Activated CD4-positive, alpha-beta T cell treated with anti-CD3 and anti-CD28 coated beads for 36 hours (primary cell): Measurements from ENCODE around the gene SYTL1. TPM values are rescaled to one million over a fixed set of nuclear protein-coding genes. Genes with fewer than 3 reads are reported as not detected.
A peak's percentile ranks its signal among the peaks of the same experiment; 100 is the strongest.

Source experiments
- ATAC-seq: fragments of 200-7000 bp; cut with Tn5 transposase; one replicate; pipeline ENCODE4 v1.10.0; 2021; ENCODE audit warnings: mild to moderate bottlenecking, moderate library complexity
- CTCF ChIA-PET: fragments of 350-600 bp; sonication (Branson Sonifier 250); formaldehyde crosslinking; loops from one replicate; lab custom pipeline; 2021; ENCODE audit warnings: antibody characterized with exemption; lab: Charles Lee
- POLR2A ChIA-PET: fragments of 350-600 bp; sonication (Branson Sonifier 250); formaldehyde crosslinking; loops from one replicate; lab custom pipeline; 2021; ENCODE audit warnings: antibody characterized with exemption, inconsistent platforms; lab: Charles Lee
- DNase-seq: peaks from one replicate; pipeline ENCODE4 v3.0.0-alpha.2; 2020
- H3K27ac Mint-ChIP-seq: one replicate; pipeline ENCODE4 v1.8.0; 2021; ENCODE audit warnings: mixed read lengths
- H3K27me3 Mint-ChIP-seq: one replicate; pipeline ENCODE4 v1.8.0; 2021; ENCODE audit warnings: mixed read lengths
- H3K36me3 Mint-ChIP-seq: one replicate; pipeline ENCODE4 v1.8.0; 2021; ENCODE audit warnings: low read depth, mixed read lengths
- H3K4me1 Mint-ChIP-seq: one replicate; pipeline ENCODE4 v1.8.0; 2021; ENCODE audit warnings: mixed read lengths
- H3K4me3 Mint-ChIP-seq: one replicate; pipeline ENCODE4 v1.8.0; 2021; ENCODE audit warnings: mild to moderate bottlenecking, moderate library complexity, mixed read lengths
- H3K9me3 Mint-ChIP-seq: one replicate; pipeline ENCODE4 v1.8.0; 2021; ENCODE audit warnings: low read depth, mixed read lengths
- intact Hi-C, 2 experiments: fragments of 100-400 bp; cut with DNase I in 1 of 2; cut with micrococcal nuclease in 1 of 2; formaldehyde crosslinking; loops; one replicate each; pipeline versions ENCODE4 v1.14.2 to v1.15.1; 2022 to 2024; cut with DNase I, micrococcal nuclease
- total RNA-seq, 2 experiments: library from RNA; stranded (reverse); gene quantifications; one replicate each; pipeline ENCODE4 v1.2.3, GENCODE V29; 2021

Gene SYTL1
- total RNA-seq, 2 experiments from 2014 or later, result 21.4 to 26.1 TPM

DNA sequence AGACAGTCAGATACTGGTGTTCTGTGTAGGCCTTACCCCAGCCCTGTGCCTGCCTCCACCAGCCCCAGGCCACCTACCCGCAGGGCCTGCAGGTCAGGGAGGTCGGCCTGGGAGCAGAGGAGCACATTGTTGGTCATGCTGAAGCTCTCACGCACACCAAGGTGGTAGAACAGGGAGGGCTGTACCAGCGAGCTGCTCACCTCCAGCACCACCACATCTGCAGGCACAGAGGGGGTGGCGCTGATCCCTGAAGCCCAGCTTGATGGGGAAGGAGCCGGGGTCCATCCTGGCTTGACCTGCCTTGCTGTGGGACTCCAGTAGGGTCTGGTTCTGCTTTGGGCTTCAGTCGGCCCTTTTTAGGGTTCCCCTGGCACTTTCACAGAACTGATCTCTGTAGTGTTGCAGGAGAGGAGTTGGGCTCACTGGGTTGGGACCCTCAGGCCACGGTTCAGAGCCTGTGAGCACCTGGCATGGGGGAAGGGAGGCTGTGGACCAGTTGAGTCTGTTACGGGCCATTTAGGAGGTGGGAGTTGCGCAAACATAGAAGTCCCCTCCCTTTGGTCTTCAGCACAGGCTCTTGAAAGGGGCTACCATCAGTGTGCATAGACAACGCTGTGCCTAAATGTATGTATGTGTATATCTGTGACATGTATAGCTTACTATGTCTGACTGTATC lies 23.0 kb downstream of the SYTL1 start:
- H3K4me1 Mint-ChIP-seq, result peaks cover 33% of the 10 kb centered on the region
- H3K27me3 Mint-ChIP-seq, result no peaks in the 10 kb centered on the region
- ChIA-PET CTCF (interaction anchor here (0.5 to 3.7 kb wide), 11 partner anchors 8 to 880 kb away, joined by 3 to 28 read pairs (median 6); partner anchors contain the start of gene GPR3), POLR2A (interaction anchor here (0.6 to 1.0 kb wide), 3 partner anchors 19 to 235 kb away, joined by 3 to 5 read pairs (median 3); no protein-coding TSS in a partner anchor)
- ATAC-seq (no peak), DNase-seq (no peak)
- H3K27ac Mint-ChIP-seq, result no peak overlapping the region
- intact Hi-C loops, result loop anchor here (1.0 kb wide), 5 partner anchors 8 to 239 kb away; partner anchors contain the start of genes AHDC1 (in 1 of the 2), CD164L2 (in 1 of the 2) and GPR3 (in 1 of the 2)
- H3K9me3 Mint-ChIP-seq, result no peaks in the 10 kb centered on the region
- H3K4me3 Mint-ChIP-seq, result peak overlapping the region; percentile 75
- no peaks in the 10 kb centered on the region for H3K36me3 Mint-ChIP-seq

DNA sequence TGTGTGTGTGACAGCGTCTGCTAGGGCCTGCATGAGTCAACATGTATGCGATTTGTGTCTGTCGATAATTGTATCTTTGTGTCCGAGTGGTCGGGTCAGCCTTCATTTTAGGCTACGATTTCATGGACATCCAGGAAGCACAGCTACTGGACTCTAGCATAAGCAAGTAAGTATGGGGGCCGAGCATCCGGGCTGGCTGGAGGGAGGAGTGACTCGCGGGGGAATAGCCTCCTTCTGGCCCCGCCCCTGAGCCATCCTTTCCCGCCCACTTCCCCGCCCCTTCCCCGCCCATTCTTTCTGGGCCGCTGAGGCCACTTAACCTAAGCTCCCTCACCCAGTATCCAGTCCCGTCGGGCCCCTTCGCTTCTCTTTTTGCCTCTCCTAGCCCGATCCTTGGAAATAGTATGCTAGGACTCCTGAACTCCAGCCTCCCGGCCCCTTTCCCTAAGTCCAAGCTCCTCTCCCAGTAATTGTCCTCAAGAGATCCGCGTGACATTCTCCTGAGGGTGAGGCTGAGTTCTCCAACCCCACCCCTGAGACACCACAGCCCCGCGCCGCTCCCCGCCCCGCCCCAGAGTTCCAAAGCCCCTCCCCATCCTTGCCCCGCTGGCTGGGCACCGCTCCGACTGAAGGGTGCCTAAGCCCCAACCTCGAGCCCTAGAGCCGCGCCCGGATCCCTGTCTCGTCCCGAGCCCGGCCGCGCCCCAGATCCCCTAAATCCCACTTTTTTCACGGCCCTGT lies 23.7 kb downstream of the SYTL1 start:
- H3K9me3 Mint-ChIP-seq, result no peaks in the 10 kb centered on the region
- intact Hi-C loops, result loop anchor here (1.0 kb wide), 7 partner anchors 8 to 239 kb away; partner anchors contain the start of genes AHDC1 (in 1 of the 2), CD164L2 (in 1 of the 2), GPR3 (in 1 of the 2) and TMEM222 (in 1 of the 2)
- ATAC-seq, result peak; percentile 68

DNA sequence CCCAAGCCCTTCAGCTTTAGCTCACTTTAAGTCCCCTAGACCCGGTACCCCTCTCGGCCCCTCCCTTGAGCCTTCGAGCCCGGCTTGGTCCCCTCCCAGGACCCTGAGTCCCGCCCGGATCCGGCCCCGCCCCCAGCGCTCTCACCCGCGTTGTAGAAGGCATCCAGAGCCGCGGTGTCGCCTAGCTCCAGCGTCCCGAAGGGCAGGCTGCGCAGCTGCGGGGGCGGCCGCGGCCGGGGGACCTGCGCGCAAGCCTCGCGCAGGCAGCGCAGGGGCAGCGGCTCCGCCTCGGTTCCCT lies 24.2 kb downstream of the SYTL1 start:
- H3K36me3 Mint-ChIP-seq, result no peaks in the 10 kb centered on the region
- peak; percentile 90 for DNase-seq
- peaks cover 30% of the 10 kb centered on the region for H3K4me1 Mint-ChIP-seq
- H3K9me3 Mint-ChIP-seq, result no peaks in the 10 kb centered on the region
- ATAC-seq, result peak; percentile 66
- POLR2A ChIA-PET, result interaction anchor here (0.5 to 1.0 kb wide), 3 partner anchors 9 to 46 kb away, joined by 3 to 15 read pairs (median 3); no protein-coding TSS in a partner anchor
- peak overlapping the region; percentile 75 for H3K4me3 Mint-ChIP-seq
- no peaks in the 10 kb centered on the region for H3K27me3 Mint-ChIP-seq
- CTCF ChIA-PET, result interaction anchor here (0.7 to 3.7 kb wide), 15 partner anchors 9 to 784 kb away, joined by 3 to 28 read pairs (median 6); partner anchors contain the start of gene GPR3
- intact Hi-C loops, result loop anchor here in 1 of 2 experiments (1.0 kb wide), 2 partner anchors 44 to 132 kb away; partner anchors contain the start of genes TMEM222 and WDTC1
- no peak overlapping the region for H3K27ac Mint-ChIP-seq

More for the DNA sequence above, 23.7 kb downstream of the SYTL1 start:
- Mint-ChIP-seq H3K27ac (peak overlapping the region; percentile 73), H3K4me3 (peak overlapping the region; percentile 75), H3K36me3 (no peaks in the 10 kb centered on the region), H3K4me1 (peaks cover 30% of the 10 kb centered on the region), H3K27me3 (no peaks in the 10 kb centered on the region)
- POLR2A ChIA-PET, result interaction anchor here (0.6 to 1.0 kb wide), 3 partner anchors 20 to 235 kb away, joined by 3 to 5 read pairs (median 3); no protein-coding TSS in a partner anchor
- peak; percentile 92 for DNase-seq
- CTCF ChIA-PET, result interaction anchor here (0.5 to 3.7 kb wide), 17 partner anchors 9 to 783 kb away, joined by 3 to 28 read pairs (median 6); partner anchors contain the start of gene GPR3

GRCh38 chr1:27366411-27367159 lies 24.8 kb downstream of the SYTL1 start, which contains the start of gene MAP3K6:
MAP3K6 (minus strand) TSS chr1:27366961; CDS start chr1:27366597, 364 bp downstream.
- Mint-ChIP-seq H3K27me3 (no peaks in the 10 kb centered on the region), H3K9me3 (no peaks in the 10 kb centered on the region), H3K4me1 (peaks cover 30% of the 10 kb centered on the region), H3K36me3 (no peaks in the 10 kb centered on the region), H3K4me3 (peak within 1 kb of the TSS; percentile 75), H3K27ac (peak within 1 kb of the TSS; percentile 73)
- peak; percentile 60 for ATAC-seq
- POLR2A ChIA-PET, result interaction anchor here (0.5 to 0.6 kb wide), 2 partner anchors 9 to 46 kb away, joined by 3 to 15 read pairs; no protein-coding TSS in a partner anchor
- intact Hi-C loops, result loop anchor here in 1 of 2 experiments (1.0 kb wide), 2 partner anchors 44 to 132 kb away; partner anchors contain the start of genes TMEM222 and WDTC1
- CTCF ChIA-PET, result interaction anchor here (0.6 to 3.7 kb wide), 16 partner anchors 10 to 784 kb away, joined by 3 to 28 read pairs (median 5); partner anchors contain the start of genes GPR3 and STX12
- DNase-seq, result peak; percentile 80

- peak overlapping the region; percentile 59 for H3K4me3 Mint-ChIP-seq
- ATAC-seq, result no peak
- peaks cover 30% of the 10 kb centered on the region for H3K4me1 Mint-ChIP-seq
- no peak overlapping the region for H3K27ac Mint-ChIP-seq
- no peak for DNase-seq
- POLR2A ChIA-PET, result no interaction called here
- no peaks in the 10 kb centered on the region for H3K27me3 Mint-ChIP-seq
- no peaks in the 10 kb centered on the region for H3K36me3 Mint-ChIP-seq
- CTCF ChIA-PET, result interaction anchor here (0.6 to 3.7 kb wide), 12 partner anchors 10 to 406 kb away, joined by 3 to 28 read pairs (median 8); partner anchors contain the start of genes GPR3 and STX12
- intact Hi-C loops, result no loop called here
- no peaks in the 10 kb centered on the region for H3K9me3 Mint-ChIP-seq
These were observed 25.4 kb downstream of the SYTL1 start for GRCh38 chr1:27367160-27367650.

DNA sequence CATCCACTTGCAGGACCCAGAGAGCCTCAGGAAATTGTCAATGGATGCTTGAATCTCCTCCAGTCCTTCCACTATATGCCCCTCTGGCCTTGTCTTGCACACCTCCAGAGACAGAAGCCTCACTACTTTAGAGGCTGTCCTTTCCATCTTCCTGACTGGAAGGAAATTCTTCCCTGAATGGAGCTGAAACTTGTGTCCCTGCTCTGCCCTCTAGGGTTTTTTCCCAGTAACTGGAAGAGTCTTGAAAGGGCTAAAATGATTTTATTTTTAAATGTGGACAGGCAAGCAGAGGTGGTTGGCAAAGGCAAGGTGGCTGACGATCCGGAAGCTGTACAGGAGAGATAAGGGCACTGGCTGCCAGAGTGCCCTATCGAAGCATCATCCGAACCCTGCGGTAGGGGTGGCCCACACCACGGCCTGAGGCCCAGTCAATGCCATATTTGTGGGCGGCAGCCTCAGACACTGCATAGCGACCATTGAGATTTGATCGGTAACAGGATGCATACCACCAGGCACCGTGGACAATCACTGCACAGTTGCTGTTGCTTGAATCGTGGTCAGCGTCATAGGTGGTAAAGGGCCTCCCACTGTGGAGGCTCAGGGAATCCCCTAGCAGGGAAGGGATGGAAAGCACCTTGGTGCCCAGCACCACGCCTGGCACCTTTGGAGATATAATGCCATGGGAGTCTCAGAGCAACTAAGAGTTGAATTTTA lies 27.2 kb downstream of the SYTL1 start:
- no peaks in the 10 kb centered on the region for H3K27me3 Mint-ChIP-seq
- H3K4me1 Mint-ChIP-seq, result peaks cover 30% of the 10 kb centered on the region
- ATAC-seq (no peak), DNase-seq (no peak)
- no peak overlapping the region for H3K27ac Mint-ChIP-seq
- H3K9me3 Mint-ChIP-seq, result no peaks in the 10 kb centered on the region
- POLR2A ChIA-PET, result no interaction called here
- no peak overlapping the region for H3K4me3 Mint-ChIP-seq
- CTCF ChIA-PET, result interaction anchor here (0.6 to 1.6 kb wide), 5 partner anchors 10 to 300 kb away, joined by 3 read pairs; no protein-coding TSS in a partner anchor
- intact Hi-C loops, result no loop called here
- no peaks in the 10 kb centered on the region for H3K36me3 Mint-ChIP-seq

- Mint-ChIP-seq H3K4me1 (peaks cover 11% of the 10 kb centered on the region), H3K9me3 (no peaks in the 10 kb centered on the region), H3K27ac (no peak overlapping the region), H3K27me3 (no peaks in the 10 kb centered on the region), H3K36me3 (no peaks in the 10 kb centered on the region), H3K4me3 (no peak overlapping the region)
- ATAC-seq, result no peak
- ChIA-PET POLR2A (no interaction called here), CTCF (interaction anchor here (0.6 to 2.4 kb wide), 6 partner anchors 10 to 230 kb away, joined by 3 to 8 read pairs (median 4); no protein-coding TSS in a partner anchor)
- no peak for DNase-seq
- intact Hi-C loops, result no loop called here
These were observed 30.4 kb downstream of the SYTL1 start for GRCh38 chr1:27372022-27372807.

GRCh38 chr1:27372808-27373690 lies 31.2 kb downstream of the SYTL1 start:
- ATAC-seq (no peak), DNase-seq (no peak)
- Mint-ChIP-seq H3K9me3 (no peaks in the 10 kb centered on the region), H3K36me3 (no peaks in the 10 kb centered on the region), H3K4me3 (no peak overlapping the region), H3K27me3 (no peaks in the 10 kb centered on the region), H3K4me1 (peaks cover 8% of the 10 kb centered on the region), H3K27ac (no peak overlapping the region)
- CTCF ChIA-PET, result interaction anchor here (1.4 to 1.7 kb wide), 2 partner anchors 9 to 17 kb away, joined by 4 to 5 read pairs; no protein-coding TSS in a partner anchor
- POLR2A ChIA-PET, result no interaction called here
- intact Hi-C loops, result no loop called here
